ENCODE data around the gene ADAM33.

ADAM33 gene

DNA sequence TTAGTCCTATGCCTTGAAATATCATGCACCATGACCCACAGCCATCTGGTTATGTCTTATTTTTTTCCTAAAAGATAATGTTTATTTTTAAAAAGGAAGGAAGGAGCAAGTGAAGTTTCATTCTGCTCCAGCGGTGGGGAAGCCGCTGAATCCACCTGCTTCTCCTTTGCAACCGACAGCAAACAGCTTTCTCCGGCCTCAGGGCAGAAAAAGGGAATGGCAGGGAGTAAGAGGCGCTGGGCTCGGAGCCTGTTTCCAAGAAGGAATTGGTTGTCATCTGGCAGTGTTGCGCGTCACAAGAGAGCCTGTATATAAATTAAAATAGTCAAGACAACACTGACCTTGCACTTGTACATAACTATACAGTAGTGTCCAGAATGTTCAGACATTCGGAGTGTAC is 32.9 kb downstream of the ADAM33 start:
- DNase-seq (ENCODE audit: low read depth in 2 of 2) = no peak

- DNase-seq (ENCODE audit: low read depth in 2 of 2) = no peak
Observed at GRCh38 chr20:3647473-3647872, 34.3 kb downstream of the ADAM33 start.

- DNase-seq (ENCODE audit: low read depth in 2 of 2) = no peak
Observed at GRCh38 chr20:3646651-3647050, 35.2 kb downstream of the ADAM33 start.

GRCh38 chr20:3646067-3646440 is 35.8 kb downstream of the ADAM33 start:
- no peak for DNase-seq (ENCODE audit: low read depth in 2 of 2)

- no peak for DNase-seq (ENCODE audit: low read depth in 2 of 2)
Observed at GRCh38 chr20:3645309-3646066, 36.3 kb downstream of the ADAM33 start.

DNA sequence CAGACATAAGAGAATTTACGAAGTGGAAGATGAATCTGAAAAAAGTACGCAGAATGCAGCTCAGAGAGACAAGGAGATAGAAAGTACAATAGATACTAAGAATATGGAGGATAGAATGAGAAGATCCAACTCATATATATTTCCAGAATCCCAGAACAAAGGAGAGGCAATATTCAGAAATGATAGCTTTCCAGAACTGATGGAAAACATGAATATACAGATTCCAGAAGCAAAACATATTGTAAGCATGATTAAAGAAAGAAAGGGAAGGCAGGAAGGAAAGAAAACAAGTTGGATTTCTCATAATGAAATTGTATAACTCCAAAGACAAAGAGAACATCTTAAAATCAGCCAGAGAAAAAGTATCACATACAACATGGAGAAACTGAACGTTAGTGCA is 41.6 kb downstream of the ADAM33 start:
- no peak for DNase-seq (ENCODE audit: low read depth in 2 of 2)

GRCh38 chr20:3635346-3635745 is 46.5 kb downstream of the ADAM33 start:
- DNase-seq (ENCODE audit: low read depth in 2 of 2) = no peak

GRCh38 chr20:3633913-3634478 is 47.8 kb downstream of the ADAM33 start:
- DNase-seq (ENCODE audit: low read depth in 2 of 2) = no peak

DNA sequence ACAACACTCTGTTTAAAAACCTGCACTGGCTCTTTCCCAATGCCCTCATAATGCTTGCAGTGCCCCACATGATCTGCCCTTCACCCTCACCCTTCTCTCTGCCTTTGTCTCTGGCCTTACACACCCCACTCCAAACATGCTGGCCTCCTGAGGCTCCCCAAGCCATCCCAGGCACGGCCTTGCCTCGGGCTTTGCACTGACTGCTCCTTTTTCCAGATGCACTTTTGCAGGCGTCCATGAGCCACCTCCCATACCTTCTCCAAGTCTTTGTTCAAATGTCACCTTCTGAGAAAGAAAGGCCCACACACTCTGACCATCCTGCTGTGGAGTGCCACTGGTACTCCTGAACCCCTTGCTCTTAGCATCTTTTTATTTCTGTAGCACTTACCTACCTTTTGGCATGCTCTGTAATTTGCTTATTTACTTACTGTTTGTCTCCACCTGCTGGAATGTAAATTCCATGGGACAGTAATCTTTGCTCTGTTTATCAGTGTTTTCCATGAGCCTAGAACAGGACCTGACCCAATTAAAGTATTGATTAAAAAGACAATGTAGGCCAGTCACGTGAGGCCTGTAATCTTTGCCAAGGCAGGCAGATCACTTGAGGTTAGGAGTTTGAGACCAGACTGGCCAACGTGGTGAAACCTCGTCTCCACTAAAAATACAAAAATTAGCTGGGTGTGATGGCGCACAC is 49.4 kb downstream of the ADAM33 start:
- DNase-seq (ENCODE audit: low read depth in 2 of 2) = no peak

- DNase-seq (ENCODE audit: low read depth in 2 of 2) = no peak
Observed at GRCh38 chr20:3631534-3631933, 50.3 kb downstream of the ADAM33 start.

DNA sequence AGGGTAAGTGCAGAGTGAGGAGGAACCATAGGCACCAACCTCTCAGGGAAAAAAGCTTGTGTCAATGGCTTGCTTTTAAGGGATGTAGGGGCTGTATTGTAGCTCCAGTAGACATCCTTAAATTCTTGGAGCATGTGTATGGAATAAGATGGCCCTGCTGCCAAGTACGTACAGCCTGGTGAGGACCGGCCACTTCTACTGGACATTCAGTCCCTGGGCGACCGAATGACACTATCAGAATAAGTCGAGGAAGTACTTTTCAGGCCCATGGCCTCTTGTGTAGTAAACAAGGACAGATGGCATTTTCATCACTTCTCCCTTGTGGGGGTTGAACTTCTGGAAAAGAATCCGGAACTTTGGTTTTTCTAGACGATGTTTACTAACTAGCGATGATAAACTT is 51.4 kb downstream of the ADAM33 start:
- no peak for DNase-seq (ENCODE audit: low read depth in 2 of 2)

- DNase-seq (ENCODE audit: low read depth in 2 of 2) = no peak
Observed at GRCh38 chr20:3629893-3630292, 51.9 kb downstream of the ADAM33 start.

GRCh38 chr20:3628502-3629314 is 53.1 kb downstream of the ADAM33 start:
- DNase-seq (ENCODE audit: low read depth in 2 of 2) = no peak

GRCh38 chr20:3627476-3627875 is 54.3 kb downstream of the ADAM33 start:
- DNase-seq (ENCODE audit: low read depth in 2 of 2) = no peak

DNA sequence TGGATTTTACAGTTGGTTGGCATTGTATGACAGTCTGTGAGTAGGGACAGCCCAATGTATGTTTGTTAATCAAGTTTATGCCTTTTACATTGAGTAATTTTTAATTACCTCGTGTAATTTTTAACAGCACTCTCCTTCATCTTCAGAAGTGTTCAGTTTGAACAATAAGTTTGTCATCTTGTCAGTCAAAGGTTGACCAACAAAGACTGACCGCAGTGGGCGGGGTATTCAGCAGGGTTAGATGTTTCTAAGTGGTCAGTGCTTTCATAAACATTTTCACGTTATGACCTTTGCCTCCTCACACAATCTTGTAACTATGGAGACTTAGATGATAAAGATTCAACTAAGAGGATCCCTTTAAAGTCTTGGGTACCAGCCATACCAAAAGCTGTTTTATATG is 59.4 kb downstream of the ADAM33 start:
- DNase-seq (ENCODE audit: low read depth in 2 of 2) = no peak

DNA sequence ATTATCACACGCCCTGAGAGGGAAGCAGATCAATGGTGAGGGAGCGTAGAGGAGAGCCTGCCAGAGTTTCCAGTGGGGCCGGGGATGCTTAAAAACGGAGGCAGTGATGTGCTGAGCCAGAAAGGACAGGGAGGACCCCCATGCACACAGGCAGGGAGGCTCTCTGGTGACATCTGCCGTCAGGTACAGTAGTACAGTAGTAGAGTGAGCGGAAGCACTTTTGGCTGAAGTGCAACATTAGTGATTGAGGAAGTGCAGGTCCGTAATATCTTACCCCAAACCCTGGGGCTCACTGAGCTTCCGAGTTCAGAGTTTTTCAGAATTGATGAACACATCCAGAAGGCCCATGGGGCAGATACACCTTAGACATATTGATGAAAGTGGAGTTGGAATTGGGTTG is 60.7 kb downstream of the ADAM33 start:
- DNase-seq (ENCODE audit: low read depth in 2 of 2) = no peak

All from stimulated activated CD8-positive, alpha-beta memory T cell treated with anti-CD3 and anti-CD28 coated beads, Interleukin-7, amount 100 ng/mL, for 1 hour (primary cell).